C4-2B (cell line): ENCODE measurements around the gene POP7.
"Not testable (repeated sequence)": the region's sequence is repeated elsewhere in the genome, so short reads cannot be mapped to it uniquely, and the experiment has no call there.

ENCODE experiments used
- H3K27ac ChIP-seq: fragments of 450-650 bp; 2 replicates; pipeline ENCODE4 v1.5.1; 2017
- ZFX ChIP-seq: fragments of 450-650 bp; IDR thresholded peaks from 2 replicates; pipeline ENCODE4 v1.6.1; 2017
- TF ChIP-seq, protein P1 (sequence below): fragments of 450-650 bp; conservative IDR thresholded peaks from 2 replicates; pipeline ENCODE4 v1.5.1; 2017; ENCODE audit warnings: mild to moderate bottlenecking

POP7 gene

DNA sequence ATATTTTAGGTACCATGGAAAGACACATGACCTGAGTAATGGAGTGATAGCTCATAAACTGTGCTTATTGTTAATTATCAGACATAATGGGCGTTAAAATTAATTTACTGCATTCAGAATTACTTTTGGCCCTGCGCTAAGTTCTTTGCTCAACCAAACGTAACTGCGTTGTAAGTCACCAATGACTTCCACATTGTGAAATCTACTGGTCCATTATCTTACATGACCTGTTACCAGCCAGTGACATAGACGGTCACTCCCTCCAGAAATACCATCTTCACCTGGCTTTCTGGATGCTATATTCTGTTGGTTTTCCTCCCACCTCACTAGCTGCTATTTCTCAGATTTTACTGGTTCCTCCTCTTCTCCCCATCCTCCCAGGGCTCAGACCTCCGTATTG, 6.9 kb upstream of the POP7 start:
- no peak overlapping the region for H3K27ac ChIP-seq
- TF ChIP-seq ZFX: no peak
- TF ChIP-seq, protein P1, sequence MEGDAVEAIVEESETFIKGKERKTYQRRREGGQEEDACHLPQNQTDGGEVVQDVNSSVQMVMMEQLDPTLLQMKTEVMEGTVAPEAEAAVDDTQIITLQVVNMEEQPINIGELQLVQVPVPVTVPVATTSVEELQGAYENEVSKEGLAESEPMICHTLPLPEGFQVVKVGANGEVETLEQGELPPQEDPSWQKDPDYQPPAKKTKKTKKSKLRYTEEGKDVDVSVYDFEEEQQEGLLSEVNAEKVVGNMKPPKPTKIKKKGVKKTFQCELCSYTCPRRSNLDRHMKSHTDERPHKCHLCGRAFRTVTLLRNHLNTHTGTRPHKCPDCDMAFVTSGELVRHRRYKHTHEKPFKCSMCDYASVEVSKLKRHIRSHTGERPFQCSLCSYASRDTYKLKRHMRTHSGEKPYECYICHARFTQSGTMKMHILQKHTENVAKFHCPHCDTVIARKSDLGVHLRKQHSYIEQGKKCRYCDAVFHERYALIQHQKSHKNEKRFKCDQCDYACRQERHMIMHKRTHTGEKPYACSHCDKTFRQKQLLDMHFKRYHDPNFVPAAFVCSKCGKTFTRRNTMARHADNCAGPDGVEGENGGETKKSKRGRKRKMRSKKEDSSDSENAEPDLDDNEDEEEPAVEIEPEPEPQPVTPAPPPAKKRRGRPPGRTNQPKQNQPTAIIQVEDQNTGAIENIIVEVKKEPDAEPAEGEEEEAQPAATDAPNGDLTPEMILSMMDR: no peak

- not testable (repeated sequence) for H3K27ac ChIP-seq
Observed at GRCh38 chr7:100701089-100701488, 4.8 kb upstream of the POP7 start.

- peak overlapping the region; percentile 91 for H3K27ac ChIP-seq
- TF ChIP-seq ZFX: no peak
- TF ChIP-seq, protein P1: peak; percentile 99
Observed at GRCh38 chr7:100705320-100705752, 585 bp upstream of the POP7 start.

GRCh38 chr7:100706672-100707311, 871 bp downstream of the POP7 start:
- H3K27ac ChIP-seq: peak overlapping the region; percentile 91
- TF ChIP-seq, protein P1: no peak
- TF ChIP-seq ZFX: no peak

- TF ChIP-seq, protein P1: no peak
- TF ChIP-seq ZFX: no peak
- no peak overlapping the region for H3K27ac ChIP-seq
Observed at GRCh38 chr7:100708395-100708794, 2.5 kb downstream of the POP7 start.

GRCh38 chr7:100710452-100710851, 4.5 kb downstream of the POP7 start:
- TF ChIP-seq, protein P1: no peak
- no peak overlapping the region for H3K27ac ChIP-seq

DNA sequence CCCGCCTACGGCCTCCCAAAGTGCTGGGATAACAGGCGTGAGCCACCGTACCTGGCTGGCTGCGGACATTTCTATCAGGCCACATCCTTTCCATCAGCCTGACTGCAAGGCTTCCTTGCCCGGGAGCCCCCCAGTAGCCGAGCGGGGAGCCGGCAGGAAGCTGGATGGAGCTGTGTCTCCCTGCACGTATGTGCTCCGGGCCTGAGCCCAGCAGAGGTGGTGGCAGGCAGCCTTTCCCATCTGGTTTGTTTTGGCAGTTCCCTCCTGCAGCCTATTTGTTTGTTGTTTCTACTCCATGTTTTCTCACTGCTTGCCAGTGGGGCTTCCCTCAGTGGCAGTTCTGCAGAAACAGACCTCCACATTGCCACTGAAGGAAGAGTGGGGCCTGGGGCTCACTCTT, 5.4 kb downstream of the POP7 start:
- TF ChIP-seq, protein P1: no peak
- TF ChIP-seq ZFX: no peak
- H3K27ac ChIP-seq: no peak overlapping the region

DNA sequence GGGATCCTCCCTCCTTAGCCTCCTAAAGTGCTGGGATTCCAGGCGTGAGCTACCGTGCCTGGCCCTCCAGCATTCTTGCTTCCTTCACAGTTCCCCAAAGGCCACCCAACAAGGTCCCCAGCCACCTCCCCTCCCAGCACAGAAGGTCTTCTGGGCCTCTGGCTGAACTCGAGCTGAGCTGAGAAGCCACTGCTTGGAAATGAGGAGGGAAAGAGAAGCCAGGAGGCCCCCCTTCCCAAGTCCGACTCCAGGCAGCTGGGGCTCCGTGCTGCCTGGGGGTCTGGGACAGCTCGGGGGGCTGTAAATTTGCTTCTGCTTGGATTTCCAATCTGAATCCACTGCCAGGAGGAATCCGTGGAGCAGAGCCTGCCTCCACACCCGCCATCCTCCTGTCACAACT, 8.8 kb downstream of the POP7 start:
- TF ChIP-seq, protein P1: no peak
- no peak for TF ChIP-seq ZFX
- H3K27ac ChIP-seq: no peak overlapping the region
